ENCODE measurements around the gene KANTR.

DNA sequence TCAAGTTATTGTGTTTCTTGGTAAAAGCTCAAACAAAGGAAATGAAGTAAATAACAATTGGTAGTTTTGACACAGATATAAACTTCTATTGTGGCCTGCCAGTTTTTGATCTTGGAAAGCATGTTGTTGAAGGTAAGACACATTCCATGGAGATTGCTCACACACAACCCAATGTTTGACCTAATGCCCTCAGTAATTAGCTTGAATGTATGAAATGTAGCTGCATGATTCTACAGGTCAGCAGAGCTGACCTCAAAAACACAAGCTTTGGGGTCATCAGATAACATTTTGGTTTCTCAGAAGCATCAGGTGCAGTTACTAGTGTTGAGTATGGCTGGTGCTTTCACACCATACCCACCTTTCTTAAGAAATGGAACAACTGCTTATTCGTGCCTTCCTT, 28.8 kb upstream of the KANTR start:
- no peak for TF ChIP-seq POLR2A (IDR thresholded peaks at IDR 0.05; ENCODE audit: low read depth, low read length)
- no peak for TF ChIP-seq USF2 (IDR thresholded peaks at IDR 0.05; ENCODE audit: low read depth, low read length)
- TF ChIP-seq, protein P1, sequence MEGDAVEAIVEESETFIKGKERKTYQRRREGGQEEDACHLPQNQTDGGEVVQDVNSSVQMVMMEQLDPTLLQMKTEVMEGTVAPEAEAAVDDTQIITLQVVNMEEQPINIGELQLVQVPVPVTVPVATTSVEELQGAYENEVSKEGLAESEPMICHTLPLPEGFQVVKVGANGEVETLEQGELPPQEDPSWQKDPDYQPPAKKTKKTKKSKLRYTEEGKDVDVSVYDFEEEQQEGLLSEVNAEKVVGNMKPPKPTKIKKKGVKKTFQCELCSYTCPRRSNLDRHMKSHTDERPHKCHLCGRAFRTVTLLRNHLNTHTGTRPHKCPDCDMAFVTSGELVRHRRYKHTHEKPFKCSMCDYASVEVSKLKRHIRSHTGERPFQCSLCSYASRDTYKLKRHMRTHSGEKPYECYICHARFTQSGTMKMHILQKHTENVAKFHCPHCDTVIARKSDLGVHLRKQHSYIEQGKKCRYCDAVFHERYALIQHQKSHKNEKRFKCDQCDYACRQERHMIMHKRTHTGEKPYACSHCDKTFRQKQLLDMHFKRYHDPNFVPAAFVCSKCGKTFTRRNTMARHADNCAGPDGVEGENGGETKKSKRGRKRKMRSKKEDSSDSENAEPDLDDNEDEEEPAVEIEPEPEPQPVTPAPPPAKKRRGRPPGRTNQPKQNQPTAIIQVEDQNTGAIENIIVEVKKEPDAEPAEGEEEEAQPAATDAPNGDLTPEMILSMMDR (conservative IDR thresholded peaks at IDR 0.05; ENCODE audit: low read depth, low read length) = no peak
- no peak for TF ChIP-seq RAD21 (IDR thresholded peaks at IDR 0.05; ENCODE audit: low read length)
- no peak for TF ChIP-seq BHLHE40 (IDR thresholded peaks at IDR 0.05; ENCODE audit: low read depth, low read length)
- no peak for TF ChIP-seq CEBPB (IDR thresholded peaks at IDR 0.05; ENCODE audit: low read depth, low read length)
- no peak for TF ChIP-seq NFE2L2 (IDR thresholded peaks at IDR 0.05; ENCODE audit: low read depth, low read length)
- TF ChIP-seq MAZ (IDR thresholded peaks at IDR 0.05; ENCODE audit: borderline replicate concordance, low read depth, low read length) = no peak
